GM21447 (cell line): ENCODE data around the gene CELF4.
A peak's percentile ranks its signal among the peaks of the same experiment; 100 is the strongest.

Experiments used
- ATAC-seq: cut with Tn5 transposase; IDR thresholded peaks from one replicate; pipeline ENCODE4 v1.9.1; 2021; ENCODE audit not compliant: unreplicated experiment

Gene CELF4

DNA sequence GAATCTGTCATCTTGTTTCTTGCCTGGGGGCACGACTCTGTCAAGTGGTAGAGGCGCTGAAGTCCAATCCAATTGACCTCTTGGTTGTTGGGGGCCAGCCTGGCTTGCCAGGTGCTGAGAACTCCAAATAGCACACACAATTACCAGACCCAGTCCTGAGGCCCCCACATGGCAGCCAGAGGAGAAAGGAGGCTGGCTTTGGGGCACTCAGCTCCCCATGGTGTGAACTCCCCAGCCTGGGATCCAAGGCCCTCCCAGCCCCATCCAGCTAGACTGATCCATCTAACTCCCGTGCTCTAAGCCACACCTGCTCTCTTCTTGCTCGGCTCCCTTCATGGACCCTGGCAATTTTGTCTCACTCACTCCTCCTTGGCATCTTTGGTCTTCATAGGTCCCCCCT, 170.0 kb downstream of the CELF4 start:
- no peak for ATAC-seq

- no peak for ATAC-seq
Measured at GRCh38 chr18:37395138-37395537, 170.5 kb downstream of the CELF4 start.

- ATAC-seq: no peak
Measured at GRCh38 chr18:37394610-37394965, 171.0 kb downstream of the CELF4 start.

GRCh38 chr18:37393945-37394609, 171.5 kb downstream of the CELF4 start:
- ATAC-seq: no peak

DNA sequence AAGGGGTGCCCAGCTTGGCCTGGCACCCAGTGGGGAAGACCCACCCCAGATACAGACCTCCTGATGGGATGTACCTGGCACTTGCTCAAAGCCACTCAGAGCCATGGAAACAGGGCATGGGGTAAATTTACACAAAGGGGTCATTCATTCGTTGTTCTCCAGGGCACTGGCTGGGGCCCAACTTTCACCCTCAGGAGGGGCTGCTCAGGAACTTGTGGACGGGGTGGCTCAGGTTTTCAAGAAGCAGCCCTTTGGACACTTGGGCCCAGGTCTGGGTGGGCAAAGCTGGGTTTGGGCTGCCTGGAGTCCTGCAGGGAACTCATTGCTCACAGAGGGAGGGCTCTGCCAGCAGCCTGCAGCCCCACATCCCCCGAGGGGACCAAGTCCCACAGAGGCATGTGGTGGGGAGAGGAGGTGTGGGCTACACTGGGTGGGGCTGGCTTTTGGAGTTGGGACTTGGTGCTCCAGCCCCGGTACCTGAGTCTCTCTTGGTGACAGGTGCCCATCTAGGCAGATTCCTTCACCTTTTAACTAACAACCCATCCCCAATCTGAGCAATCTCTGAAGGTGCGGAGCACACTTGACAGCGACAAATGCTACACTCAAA, 172.3 kb downstream of the CELF4 start:
- no peak for ATAC-seq

- peak; percentile 14 for ATAC-seq
Measured at GRCh38 chr18:37392648-37393047, 172.9 kb downstream of the CELF4 start.

DNA sequence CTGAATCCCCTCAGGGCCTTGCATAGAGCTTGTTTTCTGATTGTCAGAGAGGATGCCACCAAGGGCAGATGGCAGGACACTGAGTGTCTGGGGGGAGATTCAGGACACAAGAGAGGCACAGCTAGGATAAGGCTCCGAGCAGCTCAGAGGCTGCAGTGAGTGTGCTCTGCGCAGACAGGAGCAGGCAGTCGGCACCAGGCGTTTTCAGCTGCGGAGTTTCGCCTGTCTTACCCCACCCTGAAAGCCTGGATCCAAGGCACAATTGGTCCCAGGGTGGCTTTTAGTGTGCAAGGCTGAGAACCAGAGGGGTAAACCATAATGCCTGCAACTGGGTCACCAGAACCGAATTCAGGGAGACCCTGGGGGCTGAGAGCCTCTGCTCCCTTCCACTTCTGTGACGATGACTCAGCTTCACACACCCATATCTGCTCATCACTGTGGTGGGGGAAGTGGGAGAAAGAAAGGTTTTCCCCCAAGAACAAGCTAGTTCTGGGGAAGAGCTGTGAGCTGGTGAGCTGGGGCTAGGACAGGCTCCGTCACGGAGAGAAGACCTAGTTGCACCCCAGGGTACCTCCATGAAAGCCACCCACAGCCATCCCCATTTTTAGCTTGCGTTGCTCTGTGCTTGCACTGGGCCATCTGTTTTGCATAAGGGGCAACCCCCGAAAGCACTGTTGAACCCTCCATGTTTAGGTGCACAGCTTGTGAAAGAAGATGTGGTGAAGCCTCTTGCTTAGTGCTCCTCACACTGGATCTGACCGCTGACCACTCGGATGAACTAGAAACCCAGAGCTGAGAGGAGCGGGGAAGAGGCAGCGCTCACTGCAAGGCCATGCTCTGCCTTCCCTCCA, 173.7 kb downstream of the CELF4 start:
- ATAC-seq: peak; percentile 57

- ATAC-seq: no peak
Measured at GRCh38 chr18:37391156-37391555, 174.4 kb downstream of the CELF4 start.

DNA sequence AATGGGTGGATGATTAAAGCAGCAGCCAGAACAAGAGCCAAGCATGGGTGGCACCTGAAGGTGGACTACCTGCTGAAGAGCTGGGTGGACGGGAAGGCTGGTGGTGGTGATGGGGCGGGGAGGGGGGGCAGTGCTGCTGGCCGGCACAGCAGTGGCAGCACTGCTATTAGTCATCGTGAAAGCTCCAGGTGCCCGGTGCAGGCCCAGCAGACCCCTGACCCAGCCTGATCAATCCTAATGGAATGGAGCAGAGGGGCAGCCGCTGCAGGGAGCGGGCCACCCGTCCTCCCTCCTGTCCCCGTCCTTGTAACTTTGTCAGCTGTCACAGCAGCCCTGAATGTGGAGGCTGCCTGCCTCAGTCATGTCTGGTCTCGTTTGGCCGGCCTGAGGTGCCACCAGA, 174.9 kb downstream of the CELF4 start:
- ATAC-seq: no peak

- no peak for ATAC-seq
Measured at GRCh38 chr18:37389684-37390368, 175.8 kb downstream of the CELF4 start.

GRCh38 chr18:37389041-37389440, 176.6 kb downstream of the CELF4 start:
- ATAC-seq: no peak

GRCh38 chr18:37388413-37388812, 177.2 kb downstream of the CELF4 start:
- ATAC-seq: no peak

- no peak for ATAC-seq
Measured at GRCh38 chr18:37385846-37386778, 179.5 kb downstream of the CELF4 start.

GRCh38 chr18:37383846-37384595, 181.6 kb downstream of the CELF4 start:
- ATAC-seq: no peak

- ATAC-seq: no peak
Measured at GRCh38 chr18:37383036-37383785, 182.4 kb downstream of the CELF4 start.

- no peak for ATAC-seq
Measured at GRCh38 chr18:37381554-37381953, 184.0 kb downstream of the CELF4 start.

DNA sequence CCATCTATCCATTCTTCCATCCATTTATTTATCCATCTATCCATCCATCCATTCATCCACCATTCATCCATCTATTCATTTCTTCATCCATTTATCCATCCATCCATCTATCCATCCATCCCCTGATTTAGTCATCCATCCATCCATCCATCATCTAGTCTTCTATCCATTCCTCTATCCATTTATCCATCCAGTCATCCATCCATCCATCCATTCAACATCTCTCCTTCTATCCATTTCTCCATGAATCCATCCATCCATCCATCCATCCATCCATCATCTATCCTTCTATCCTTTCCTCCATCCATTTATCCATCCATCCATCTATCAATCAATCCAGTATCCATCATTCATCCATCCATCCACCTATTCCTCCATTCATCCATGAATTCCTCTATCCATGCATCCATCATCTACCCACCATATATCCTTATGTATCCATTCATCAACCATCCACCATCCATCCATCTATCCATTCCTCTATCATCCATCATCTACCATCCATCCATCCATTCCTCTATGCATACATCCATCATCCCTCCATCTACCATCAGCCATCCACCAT, 185.0 kb downstream of the CELF4 start:
- no peak for ATAC-seq

GRCh38 chr18:37378336-37379010, 187.1 kb downstream of the CELF4 start:
- ATAC-seq: no peak
